HepG2 (cell line): ENCODE data around the gene CCN2. TPM values are rescaled to one million over a fixed set of nuclear protein-coding genes. Genes with fewer than 3 reads are reported as not detected.
A peak's percentile ranks its signal among the peaks of the same experiment; 100 is the strongest.

ENCODE experiments used
- FOXM1 ChIP-seq: sonication (generic); formaldehyde crosslinking; IDR thresholded peaks from 2 replicates; pipeline ENCODE4 v1.5.0; 2020; ENCODE audit warnings: missing genetic modification reagents
- GATAD2A ChIP-seq: IDR thresholded peaks from 2 replicates; pipeline ENCODE4 v1.6.1; 2016
- HMGXB4 ChIP-seq, 2 experiments: sonication (generic) in 1 of 2; formaldehyde crosslinking in 1 of 2; IDR thresholded peaks; 2 replicates each; pipeline versions ENCODE4 v1.4.0 to v1.6.1; 2018 to 2020; ENCODE audit warnings: missing genetic modification reagents in 2 of 2, borderline replicate concordance in 1 of 2, low read depth in 1 of 2, mild to moderate bottlenecking in 1 of 2, missing biosample characterization in 1 of 2
- HOXA5 ChIP-seq: sonication (generic); formaldehyde crosslinking; IDR thresholded peaks from 2 replicates; pipeline ENCODE4 v1.4.0; 2020; ENCODE audit warnings: missing genetic modification reagents
- JUND ChIP-seq: sonication (generic); formaldehyde crosslinking; IDR thresholded peaks from 2 replicates; pipeline ENCODE4 v1.8.0; 2022; ENCODE audit warnings: mild to moderate bottlenecking, missing genetic modification reagents
- MAF1 ChIP-seq: sonication (generic); formaldehyde crosslinking; IDR thresholded peaks from 2 replicates; pipeline ENCODE4 v1.5.0; 2020; ENCODE audit warnings: missing genetic modification reagents, borderline replicate concordance
- MTF2 ChIP-seq: sonication (generic); formaldehyde crosslinking; IDR thresholded peaks from 2 replicates; pipeline ENCODE4 v1.5.0; 2020; ENCODE audit warnings: missing genetic modification reagents, borderline replicate concordance
- NCOA5 ChIP-seq: sonication (generic); formaldehyde crosslinking; IDR thresholded peaks from 2 replicates; pipeline ENCODE4 v1.4.0; 2020; ENCODE audit warnings: missing genetic modification reagents
- NFE2L1 ChIP-seq: sonication (generic); formaldehyde crosslinking; IDR thresholded peaks from 2 replicates; pipeline ENCODE4 v1.4.0; 2020; ENCODE audit warnings: missing genetic modification reagents, mild to moderate bottlenecking, borderline replicate concordance
- NFKB2 ChIP-seq: sonication (generic); formaldehyde crosslinking; IDR thresholded peaks from 2 replicates; pipeline ENCODE4 v1.4.0; 2020; ENCODE audit warnings: missing genetic modification reagents, borderline replicate concordance
- SATB2 ChIP-seq: sonication (generic); formaldehyde crosslinking; IDR thresholded peaks from 2 replicates; pipeline ENCODE4 v1.5.0; 2020; ENCODE audit warnings: missing genetic modification reagents
- SP5 ChIP-seq: IDR thresholded peaks from 2 replicates; pipeline ENCODE4 v1.6.1; 2016; ENCODE audit warnings: low read depth, borderline replicate concordance
- ZFY ChIP-seq: sonication (generic); formaldehyde crosslinking; IDR thresholded peaks from 2 replicates; pipeline ENCODE4 v1.4.0; 2020; ENCODE audit warnings: missing genetic modification reagents
- ZMYM3 ChIP-seq: sonication (generic); formaldehyde crosslinking; IDR thresholded peaks from 2 replicates; pipeline ENCODE4 v1.5.1; 2020; ENCODE audit warnings: mild to moderate bottlenecking, missing genetic modification reagents
- ZNF484 ChIP-seq: sonication (generic); formaldehyde crosslinking; IDR thresholded peaks from 2 replicates; pipeline ENCODE4 v1.5.1; 2020; ENCODE audit warnings: mild to moderate bottlenecking, low read depth, missing genetic modification reagents, borderline replicate concordance
- ZNF513 ChIP-seq: sonication (generic); formaldehyde crosslinking; conservative IDR thresholded peaks from 2 replicates; pipeline ENCODE4 v1.5.0; 2020; ENCODE audit warnings: missing genetic modification reagents
- ZNF558 ChIP-seq: sonication (generic); formaldehyde crosslinking; IDR thresholded peaks from 2 replicates; pipeline ENCODE4 v1.9.0; 2022; ENCODE audit warnings: mild to moderate bottlenecking, missing genetic modification reagents, borderline replicate concordance
- ZNF792 ChIP-seq: IDR thresholded peaks from 2 replicates; pipeline ENCODE4 v1.6.1; 2016
- polyA plus RNA-seq, 8 experiments: library from polyadenylated mRNA; depleted of rRNA in 3 of 8; stranded (reverse) in 7 of 8; unstranded in 1 of 8; fragments of >200 nt; fragmentation: Illumina TruSeq in 4 of 8; extraction: Trizol in 4 of 8; gene quantifications; 2 replicates each; pipeline versions ENCODE4 v1.2.1 to v1.2.3, GENCODE V29; 2011 to 2016; ENCODE audit warnings: low read depth in 4 of 8, missing spikeins in 1 of 8, mixed read lengths in 1 of 8; ENCODE audit not compliant: insufficient read depth in 1 of 8
- total RNA-seq, 5 experiments: library from RNA; depleted of rRNA; stranded (reverse); fragments of >200 nt; fragmentation: Illumina TruSeq; extraction: Trizol; gene quantifications; 2 replicates each; pipeline ENCODE4 v1.2.3, GENCODE V29; 2016; ENCODE audit warnings: low read depth in 1 of 5
- TF ChIP-seq, protein P1 (sequence below): IDR thresholded peaks from 2 replicates; pipeline ENCODE4 v1.6.1; 2012; ENCODE audit warnings: low read length, improper control_type of control experiment
- TF ChIP-seq, protein P2 (sequence below): sonication (generic); formaldehyde crosslinking; IDR thresholded peaks from 2 replicates; pipeline ENCODE4 v1.5.0; 2020; ENCODE audit warnings: missing genetic modification reagents

CCN2 gene
- total and polyA plus RNA-seq, 2 of the 13 experiments (the other 11 are each of a cell fraction or from before 2014, with no cell fraction given), result 34.7 to 316 TPM

DNA sequence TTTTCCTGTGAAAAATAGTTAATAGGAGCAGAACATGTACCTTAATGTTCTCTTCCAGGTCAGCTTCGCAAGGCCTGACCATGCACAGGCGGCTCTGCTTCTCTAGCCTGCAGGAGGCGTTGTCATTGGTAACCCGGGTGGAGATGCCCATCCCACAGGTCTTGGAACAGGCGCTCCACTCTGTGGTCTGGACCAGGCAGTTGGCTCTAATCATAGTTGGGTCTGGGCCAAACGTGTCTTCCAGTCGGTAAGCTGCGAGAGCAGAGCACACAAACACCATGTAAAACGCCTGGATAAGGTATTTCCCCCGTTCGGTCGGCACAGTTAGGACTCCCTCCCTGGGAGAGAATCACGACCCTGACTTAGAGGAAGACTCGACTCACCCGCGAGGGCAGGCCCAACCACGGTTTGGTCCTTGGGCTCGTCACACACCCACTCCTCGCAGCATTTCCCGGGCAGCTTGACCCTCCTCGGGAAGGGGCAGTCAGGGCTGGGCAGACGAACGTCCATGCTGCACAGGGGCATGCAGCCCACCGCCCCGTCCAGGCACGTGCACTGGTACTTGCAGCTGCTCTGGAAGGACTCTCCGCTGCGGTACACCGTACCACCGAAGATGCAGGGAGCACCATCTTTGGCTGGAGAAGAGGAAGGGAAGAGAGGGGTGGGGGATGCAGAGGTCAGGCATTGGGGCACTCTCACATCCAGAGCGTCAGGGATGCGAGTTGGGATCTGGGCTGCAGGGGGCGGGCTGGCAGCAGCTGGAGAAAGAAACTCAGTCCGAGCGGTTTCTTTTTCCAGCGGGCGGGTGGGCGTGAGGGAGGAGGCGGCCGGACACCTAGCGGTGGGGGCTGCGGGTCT, 1.0 kb downstream of the CCN2 start (continued):
- TF ChIP-seq HMGXB4 (CRISPR knock-in tag; IDR thresholded peaks at IDR 0.05; ENCODE audit: borderline replicate concordance in 1 of 2, low read depth in 1 of 2) (peak; percentile 84 to 93; a peak in 3 of 4 replicates), GATAD2A (CRISPR knock-in tag) (peak; percentile 4; the same call in 1 of the 2 replicates), SP5 (no peak), ZNF513 (CRISPR knock-in tag) (no peak), HOXA5 (CRISPR knock-in tag) (peak; percentile 78; the same call in 1 of the 2 replicates), NCOA5 (CRISPR knock-in tag) (peak; percentile 79; the same call in 1 of the 2 replicates), ZFY (CRISPR knock-in tag) (peak; percentile 47), NFE2L1 (CRISPR knock-in tag) (peak; percentile 88; the same call in 1 of the 2 replicates), ZNF792 (CRISPR knock-in tag) (0 out of 2 replicates have a peak, but pooled peaks have one; percentile 0), MAF1 (CRISPR knock-in tag) (peak; percentile 37; the same call in 1 of the 2 replicates), JUND (peak; percentile 75), ZMYM3 (CRISPR knock-in tag) (peak; percentile 67; the same call in 1 of the 2 replicates), ZNF558 (CRISPR knock-in tag) (peak; percentile 73), FOXM1 (CRISPR knock-in tag) (peak; percentile 57), SATB2 (CRISPR knock-in tag) (peak; percentile 67; the same call in 1 of the 2 replicates), ZNF484 (0 out of 2 replicates have a peak, but pooled peaks have one; percentile 74), MTF2 (CRISPR knock-in tag) (no peak; the same call in 1 of the 2 replicates), NFKB2 (peak; percentile 17; the same call in 1 of the 2 replicates)
- TF ChIP-seq, protein P1, sequence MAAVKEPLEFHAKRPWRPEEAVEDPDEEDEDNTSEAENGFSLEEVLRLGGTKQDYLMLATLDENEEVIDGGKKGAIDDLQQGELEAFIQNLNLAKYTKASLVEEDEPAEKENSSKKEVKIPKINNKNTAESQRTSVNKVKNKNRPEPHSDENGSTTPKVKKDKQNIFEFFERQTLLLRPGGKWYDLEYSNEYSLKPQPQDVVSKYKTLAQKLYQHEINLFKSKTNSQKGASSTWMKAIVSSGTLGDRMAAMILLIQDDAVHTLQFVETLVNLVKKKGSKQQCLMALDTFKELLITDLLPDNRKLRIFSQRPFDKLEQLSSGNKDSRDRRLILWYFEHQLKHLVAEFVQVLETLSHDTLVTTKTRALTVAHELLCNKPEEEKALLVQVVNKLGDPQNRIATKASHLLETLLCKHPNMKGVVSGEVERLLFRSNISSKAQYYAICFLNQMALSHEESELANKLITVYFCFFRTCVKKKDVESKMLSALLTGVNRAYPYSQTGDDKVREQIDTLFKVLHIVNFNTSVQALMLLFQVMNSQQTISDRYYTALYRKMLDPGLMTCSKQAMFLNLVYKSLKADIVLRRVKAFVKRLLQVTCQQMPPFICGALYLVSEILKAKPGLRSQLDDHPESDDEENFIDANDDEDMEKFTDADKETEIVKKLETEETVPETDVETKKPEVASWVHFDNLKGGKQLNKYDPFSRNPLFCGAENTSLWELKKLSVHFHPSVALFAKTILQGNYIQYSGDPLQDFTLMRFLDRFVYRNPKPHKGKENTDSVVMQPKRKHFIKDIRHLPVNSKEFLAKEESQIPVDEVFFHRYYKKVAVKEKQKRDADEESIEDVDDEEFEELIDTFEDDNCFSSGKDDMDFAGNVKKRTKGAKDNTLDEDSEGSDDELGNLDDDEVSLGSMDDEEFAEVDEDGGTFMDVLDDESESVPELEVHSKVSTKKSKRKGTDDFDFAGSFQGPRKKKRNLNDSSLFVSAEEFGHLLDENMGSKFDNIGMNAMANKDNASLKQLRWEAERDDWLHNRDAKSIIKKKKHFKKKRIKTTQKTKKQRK, result no peak
- TF ChIP-seq, protein P2, sequence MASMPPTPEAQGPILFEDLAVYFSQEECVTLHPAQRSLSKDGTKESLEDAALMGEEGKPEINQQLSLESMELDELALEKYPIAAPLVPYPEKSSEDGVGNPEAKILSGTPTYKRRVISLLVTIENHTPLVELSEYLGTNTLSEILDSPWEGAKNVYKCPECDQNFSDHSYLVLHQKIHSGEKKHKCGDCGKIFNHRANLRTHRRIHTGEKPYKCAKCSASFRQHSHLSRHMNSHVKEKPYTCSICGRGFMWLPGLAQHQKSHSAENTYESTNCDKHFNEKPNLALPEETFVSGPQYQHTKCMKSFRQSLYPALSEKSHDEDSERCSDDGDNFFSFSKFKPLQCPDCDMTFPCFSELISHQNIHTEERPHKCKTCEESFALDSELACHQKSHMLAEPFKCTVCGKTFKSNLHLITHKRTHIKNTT (CRISPR knock-in tag), result no peak; the same call in 1 of the 2 replicates
